Activated T-helper 1 cell treated with anti-CD3 and anti-CD28 coated beads, Interleukin-2, amount 50 U/mL, for 16 hours (primary cell): ENCODE data around the gene IRF9.
A peak's percentile ranks its signal among the peaks of the same experiment; 100 is the strongest.

Source experiments
- DNase-seq, 2 donors: peaks; one replicate each; pipeline ENCODE4 v3.0.0-alpha.2; 2020; ENCODE audit warnings: low read depth in 1 of 2, low spot score in 1 of 2

Gene IRF9

DNA sequence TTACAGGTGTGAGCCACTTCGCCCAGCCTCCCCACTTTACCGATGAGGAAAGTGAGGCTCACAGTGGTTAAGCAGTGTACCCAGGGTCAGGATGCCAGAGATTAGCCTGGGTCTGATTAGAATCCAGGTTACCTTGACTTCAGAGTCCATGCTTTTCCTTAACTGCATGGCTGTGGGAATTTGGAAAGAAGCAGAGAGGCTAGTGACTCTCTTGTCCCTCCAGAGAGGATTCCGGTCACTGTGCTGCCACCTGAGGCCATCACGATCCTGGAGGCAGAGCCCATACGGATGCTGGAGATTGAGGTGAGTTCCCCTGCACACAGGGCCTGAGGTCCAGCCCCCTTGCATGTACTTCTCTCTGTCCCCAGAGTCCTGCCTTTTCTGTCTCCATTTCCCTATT is 15.5 kb downstream of the IRF9 start:
- DNase-seq, result no peak

DNA sequence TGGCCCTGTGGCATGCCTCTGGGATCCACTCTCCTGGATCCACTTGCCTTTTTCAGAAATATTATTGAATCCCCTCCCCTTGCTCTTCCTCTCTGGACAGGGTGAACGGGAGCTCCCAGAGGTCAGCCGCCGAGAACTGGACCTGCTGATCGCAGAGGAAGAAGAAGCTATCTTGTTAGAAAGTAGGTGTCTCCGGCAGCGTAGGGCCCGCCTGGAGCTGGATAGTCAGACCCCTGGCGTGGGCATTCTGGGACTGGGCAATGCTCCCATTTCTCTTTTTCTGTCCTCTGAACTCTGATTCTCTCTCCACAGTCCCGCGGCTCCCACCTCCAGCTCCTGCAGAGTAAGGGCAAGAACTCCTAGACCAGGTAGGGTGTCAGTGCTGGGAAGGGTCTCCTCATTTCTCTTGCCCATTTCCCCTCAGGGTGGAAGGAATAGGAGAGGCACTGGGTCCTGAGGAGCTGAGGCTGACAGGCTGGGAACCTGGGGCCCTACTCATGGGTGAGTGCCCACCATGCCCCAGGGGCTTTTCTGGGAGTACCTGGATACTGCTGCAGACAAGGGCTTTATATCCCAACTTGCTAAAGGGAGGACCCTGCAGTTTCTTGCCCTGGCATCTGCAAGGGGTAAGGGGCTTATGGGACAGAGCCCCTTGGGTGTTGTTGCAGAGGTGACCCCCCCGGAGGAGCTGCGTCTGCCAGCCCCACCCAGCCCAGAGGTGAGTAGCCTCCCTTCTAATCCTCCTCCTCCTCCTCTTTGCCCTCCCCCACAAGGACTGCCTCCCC is 16.2 kb downstream of the IRF9 start:
- DNase-seq, result no peak

DNA sequence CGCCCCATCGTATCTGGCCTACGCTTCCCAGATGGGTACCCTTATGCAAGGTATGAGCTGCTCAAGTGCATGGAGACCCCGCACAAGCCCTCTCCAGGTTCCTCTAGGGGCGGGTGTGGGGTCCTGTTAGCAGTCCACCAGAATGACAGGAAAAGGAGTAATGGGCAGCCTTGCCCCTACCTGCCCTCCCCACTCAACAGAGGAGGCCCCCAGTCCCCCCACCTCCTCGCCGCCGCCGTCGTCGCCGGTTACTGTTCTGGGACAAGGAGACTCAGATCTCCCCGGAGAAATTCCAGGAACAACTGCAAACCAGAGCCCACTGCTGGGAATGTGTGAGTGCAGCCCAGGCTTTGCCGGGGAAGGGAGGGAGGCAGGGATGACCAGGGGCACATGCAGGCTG is 16.8 kb downstream of the IRF9 start:
- DNase-seq, result no peak

DNA sequence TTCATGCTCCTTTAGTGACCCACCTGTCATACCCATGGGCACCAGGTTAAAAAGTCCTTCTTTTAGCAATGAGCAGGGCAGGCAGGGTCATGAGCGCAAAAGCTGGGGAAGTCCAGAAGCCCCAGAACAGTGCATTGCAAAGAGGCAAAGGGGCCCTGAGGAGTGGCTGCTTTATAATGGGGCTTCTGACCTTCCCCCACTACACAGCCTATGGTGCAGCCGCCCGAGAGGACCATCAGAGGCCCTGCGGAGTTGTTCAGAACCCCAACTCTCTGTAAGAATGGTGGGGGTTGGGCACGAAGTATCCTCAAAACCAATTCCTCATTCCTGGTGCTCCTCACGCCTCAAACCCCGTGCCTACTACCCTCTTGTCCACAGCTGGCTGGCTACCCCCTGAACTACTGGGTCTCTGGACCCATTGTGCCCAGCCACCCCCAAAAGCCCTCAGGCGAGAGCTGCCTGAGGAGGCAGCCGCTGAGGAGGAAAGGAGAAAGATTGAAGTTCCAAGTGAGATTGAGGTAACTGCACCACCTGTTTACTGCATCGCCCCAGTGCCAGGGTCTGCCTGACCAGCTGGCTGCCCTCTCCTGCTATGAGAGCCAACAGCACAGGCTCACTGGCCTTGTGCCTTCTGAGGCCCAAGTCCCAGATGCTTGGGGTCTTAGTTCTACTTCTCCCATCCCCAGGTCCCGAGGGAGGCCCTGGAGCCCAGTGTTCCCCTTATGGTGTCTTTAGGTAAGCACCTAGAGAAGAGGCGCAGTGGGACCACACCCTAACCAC is 17.5 kb downstream of the IRF9 start:
- DNase-seq, result no peak

DNA sequence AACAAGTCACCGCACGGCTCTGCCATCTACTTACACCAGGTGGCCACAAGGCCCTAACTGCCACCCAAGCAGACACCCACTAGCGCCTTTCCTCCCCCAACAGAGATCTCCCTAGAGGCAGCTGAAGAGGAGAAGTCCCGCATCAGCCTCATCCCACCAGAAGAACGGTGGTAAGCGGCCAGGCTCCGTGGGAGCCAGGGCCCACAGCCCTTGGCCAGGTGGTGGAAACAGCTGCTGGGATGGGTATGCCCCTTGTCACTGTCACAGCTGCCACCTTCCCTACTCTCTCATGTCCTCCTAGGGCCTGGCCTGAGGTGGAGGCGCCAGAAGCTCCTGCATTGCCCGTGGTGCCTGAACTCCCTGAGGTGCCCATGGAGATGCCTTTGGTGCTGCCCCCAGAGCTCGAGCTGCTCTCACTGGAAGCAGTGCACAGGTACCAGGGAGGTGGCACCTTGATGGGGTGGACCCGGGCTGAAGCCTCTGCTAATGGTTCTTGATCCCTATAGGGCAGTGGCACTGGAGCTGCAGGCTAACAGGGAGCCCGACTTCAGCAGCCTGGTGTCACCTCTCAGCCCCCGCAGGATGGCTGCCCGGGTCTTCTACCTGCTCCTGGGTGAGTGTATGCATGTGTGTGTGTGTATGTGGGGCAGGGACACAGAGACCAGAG is 18.4 kb downstream of the IRF9 start:
- no peak for DNase-seq

DNA sequence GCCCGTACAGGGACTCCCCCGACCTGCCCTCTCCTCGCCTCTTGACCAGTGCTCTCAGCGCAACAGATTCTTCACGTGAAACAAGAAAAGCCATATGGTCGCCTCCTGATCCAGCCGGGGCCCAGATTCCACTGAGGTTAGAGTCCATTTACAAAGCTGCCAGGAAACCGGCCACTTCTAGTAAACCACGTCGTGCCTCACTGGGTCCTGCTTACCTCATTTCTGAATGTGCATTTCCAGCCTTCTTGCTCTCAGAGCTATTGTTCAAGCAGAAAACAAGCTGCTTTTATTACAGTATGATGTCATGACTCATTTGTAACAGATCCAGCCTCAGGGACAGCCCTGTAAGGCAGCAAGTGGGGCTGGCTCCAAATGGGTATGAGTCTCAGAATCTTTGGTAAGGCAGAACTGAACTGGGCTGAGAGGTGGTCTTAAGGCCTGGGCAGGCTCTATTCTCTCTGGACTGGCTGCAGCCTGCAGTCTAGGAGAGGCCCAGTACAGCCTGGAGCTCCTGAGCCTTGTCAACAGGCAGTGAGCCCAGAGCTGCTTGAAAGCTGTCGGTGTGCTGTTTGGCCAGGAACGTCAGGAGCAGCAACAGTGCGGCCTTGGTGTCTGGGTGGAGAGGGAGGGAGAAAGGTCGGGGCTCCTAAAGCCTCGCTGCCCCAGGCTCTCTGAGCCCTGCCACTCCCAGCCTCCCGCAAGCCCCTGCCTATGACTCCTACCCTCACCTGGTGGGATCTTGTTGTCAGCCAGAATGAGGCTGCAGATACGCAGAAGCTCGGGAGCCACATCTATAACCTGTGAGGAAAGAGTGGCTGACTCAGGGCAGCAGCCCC is 19.1 kb downstream of the IRF9 start:
- no peak for DNase-seq

DNA sequence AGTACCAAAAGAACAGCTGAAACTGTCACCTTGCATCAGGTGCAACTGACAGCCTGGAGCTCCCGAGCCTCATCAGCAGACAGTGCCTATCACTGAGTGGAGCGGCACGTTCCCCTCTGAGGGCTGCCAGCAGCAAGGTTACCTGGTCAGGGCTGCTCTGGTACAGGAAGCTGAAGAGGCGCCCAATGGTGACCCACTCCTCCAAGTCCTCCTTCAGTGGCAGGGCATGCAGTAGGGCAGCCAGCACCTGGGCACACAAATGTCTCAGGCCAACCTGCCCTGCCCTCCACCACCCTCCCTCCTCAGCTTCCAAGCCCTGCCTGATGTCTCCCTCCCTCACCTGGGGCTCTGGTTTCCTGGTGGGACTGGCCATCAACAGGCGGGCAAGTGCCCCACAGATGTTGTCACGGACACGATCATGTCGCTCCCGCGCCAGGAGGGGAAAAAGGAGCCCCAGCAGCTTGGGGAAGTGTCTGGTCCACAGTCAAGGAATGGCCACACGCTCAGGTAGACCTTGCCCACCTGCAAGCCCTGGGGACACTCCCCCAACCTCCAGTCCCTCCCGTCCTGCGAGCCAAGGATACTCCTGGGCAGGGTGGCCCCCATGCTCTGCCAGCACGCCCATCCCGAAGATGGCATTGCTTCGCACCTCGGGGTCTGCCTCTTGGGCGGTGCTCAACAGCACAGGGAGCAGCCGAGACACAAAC is 20.5 kb downstream of the IRF9 start:
- no peak for DNase-seq

DNA sequence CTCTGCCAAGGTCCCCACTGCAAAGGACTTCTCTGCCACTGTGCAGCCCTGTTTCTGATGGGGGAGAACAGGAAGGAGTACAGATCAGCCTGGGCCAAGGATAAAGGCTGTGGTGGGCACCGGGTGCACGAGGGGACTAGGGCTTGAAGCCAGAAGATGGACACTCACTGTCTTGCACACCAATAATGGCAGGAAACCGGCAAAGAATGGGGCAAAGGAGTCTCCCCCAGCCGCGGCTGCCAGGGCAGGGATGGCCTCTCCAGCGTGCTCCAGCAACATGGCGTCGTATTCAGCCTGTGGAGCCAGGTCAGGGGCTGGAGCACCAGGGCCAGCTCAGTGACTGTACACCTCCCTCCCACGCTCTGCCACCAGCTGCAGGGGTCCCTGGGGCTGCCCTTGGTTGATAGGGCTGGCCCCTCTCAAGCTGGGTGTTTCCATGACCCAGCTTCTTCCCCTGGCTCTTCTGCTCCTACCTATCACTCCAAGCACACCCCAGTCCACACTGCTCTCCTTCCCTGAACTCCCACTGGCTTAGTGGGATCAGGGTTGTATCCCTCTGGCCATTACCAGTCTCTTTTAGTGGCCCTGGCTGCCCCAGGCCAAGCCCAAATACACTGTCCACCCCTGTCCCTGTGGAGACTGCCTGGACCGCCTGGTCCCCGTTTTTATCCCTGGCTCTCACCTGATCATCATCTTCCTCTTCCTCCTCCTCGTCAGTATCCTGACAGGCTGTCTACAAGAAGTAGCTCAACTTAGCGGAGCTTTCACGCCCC is 21.2 kb downstream of the IRF9 start:
- no peak for DNase-seq

DNA sequence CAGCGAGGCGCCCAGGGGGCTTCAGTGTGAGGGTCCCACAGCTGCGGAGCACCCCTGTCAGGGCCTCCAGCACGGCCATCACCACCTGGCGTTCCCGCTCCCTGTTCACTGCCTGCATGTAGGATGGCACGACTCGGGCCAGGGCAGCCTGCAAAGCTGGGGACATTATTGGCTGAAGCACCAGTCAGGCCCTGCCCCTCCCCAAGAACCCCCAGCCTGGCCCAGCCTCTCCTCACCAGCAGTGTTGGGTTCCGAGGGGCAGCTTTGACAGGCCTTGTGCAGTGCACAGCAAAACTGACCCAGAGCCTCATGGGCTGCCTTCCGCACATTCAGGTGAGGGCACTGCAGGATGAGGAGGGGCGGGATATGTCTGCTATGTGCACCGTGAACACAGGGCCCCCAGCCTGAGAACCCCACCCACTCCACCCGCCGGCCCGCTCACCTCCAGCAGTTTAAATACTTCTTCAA is 22.0 kb downstream of the IRF9 start:
- no peak for DNase-seq

DNA sequence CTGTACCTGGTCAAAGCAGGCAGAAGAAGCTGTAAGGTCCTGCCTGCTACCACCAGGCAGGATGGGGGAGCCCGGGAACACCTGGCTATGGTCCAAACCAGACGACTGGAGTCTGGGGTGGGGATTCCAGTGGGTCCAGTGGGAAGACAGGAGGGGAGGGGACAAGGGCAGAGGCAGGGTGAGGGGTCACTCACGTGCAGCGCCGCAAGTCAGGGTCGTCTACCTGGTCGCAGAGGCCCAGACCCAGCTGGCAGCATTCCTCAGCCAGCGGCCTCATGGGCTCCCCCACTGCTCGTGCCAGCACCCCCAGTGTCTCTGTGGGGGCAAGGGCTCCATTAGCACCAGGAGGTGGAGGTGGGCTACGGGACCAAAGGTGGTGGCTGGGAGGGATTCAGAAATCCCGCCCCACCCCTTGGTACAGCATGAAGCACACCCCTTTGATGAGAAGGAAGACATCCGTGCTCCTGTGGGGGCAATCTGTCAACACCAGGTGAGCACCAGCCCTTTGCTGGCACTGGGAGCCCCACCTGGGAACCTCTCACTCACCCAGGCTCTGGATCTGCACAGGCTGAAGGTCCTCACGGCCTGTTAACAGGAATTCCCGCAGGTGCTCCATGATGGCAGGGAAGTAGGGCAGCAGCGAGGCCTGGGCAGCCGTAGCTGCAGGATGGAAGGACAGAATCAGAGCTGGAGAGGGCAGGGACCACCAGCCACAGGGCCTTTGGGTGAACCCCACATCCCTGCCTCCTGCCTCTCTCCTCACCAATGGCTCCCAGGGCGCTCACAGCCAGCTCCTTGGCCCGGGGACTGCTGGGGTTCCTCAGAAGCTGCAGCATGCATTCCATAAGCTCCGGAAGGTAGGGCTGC is 23.3 kb downstream of the IRF9 start:
- no peak for DNase-seq

DNA sequence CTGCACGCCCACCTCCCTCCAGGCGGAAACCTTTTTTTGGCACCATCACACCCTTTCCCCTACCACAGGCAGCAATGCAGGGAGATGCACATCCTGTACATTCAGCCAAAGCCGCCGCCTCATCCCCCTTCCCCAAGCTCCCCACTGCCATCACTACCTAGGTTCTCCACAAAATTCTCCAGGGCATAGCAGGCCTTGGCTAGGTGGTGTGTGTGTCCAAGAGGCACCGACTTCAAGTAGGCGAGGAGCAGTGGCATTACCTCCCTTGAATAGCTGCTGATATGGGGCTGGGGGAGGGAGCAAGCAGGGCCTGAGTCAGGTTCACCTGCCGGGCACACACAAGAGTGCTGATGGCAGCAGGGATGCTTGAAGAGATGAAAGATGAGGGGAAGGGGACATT is 24.0 kb downstream of the IRF9 start:
- DNase-seq, result no peak

DNA sequence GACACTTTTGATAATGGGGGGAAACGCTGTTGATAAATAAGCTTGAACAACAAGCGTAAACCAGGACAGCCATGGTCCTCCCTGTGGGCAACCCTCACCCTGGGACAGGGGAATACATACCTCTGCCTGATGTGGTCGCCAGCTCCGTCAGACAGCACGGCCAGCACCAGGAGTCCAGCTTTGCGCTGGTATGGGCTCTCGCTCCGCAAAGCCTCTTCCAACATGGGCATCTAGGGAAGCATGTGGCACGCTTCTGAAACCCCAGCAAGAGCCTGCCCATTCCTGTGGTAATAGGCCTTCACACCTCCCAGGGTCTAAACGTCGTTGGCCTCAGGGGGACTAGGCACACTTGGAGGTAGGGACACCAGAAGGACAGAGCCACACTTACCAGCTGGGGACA is 24.7 kb downstream of the IRF9 start:
- no peak for DNase-seq

DNA sequence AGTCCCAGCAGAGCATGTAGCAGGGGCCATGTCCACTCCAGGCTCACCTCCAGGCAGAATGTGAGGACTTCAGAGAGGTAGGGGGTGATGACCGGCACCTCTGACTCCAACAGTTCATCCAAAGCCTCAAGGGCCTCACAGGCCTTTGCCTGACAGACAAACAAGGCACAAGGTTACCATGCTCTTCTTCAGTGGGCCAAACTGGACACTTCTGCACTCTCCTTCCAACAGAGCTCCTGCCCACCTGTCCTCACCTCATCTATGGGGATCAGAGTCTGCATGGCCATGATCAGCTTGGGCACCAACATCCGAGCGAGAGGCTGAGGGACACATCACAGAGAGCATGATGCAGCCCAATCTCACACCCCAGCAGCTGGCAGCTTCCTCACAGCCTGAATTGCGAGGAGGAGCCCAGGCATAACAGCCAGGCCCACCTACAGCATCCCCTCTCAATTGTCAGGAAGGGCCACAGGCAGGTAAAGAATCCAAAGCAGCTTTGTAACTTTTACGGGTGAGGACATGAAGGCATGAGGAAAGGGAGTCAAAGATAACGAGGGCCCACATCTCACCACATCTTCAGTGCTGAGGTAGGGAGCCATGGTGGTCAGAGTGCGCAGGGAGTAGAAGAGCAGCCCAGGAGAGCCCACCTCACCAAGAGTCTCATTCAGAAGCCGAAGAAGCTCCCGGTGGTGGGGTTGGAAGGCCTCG is 25.9 kb downstream of the IRF9 start:
- DNase-seq, result no peak

DNA sequence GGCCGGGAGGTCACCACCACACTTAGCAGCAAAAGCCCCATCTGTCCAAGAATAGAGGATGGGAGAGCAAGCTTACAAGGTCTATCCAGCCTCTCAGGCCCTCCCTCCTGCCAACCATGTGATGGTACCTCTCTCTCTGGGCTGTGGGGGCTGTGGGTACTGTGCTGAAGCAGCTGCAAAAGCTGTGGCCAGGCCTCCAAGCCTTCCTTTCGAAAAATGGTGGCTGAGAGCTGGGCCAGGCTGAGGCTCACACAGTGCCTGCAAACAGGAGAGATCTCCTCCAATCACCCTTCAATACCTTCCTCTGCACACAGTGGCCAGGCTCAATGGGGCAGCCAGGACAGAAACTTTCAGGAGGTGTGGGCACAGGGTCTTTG is 26.5 kb downstream of the IRF9 start:
- DNase-seq, result no peak

DNA sequence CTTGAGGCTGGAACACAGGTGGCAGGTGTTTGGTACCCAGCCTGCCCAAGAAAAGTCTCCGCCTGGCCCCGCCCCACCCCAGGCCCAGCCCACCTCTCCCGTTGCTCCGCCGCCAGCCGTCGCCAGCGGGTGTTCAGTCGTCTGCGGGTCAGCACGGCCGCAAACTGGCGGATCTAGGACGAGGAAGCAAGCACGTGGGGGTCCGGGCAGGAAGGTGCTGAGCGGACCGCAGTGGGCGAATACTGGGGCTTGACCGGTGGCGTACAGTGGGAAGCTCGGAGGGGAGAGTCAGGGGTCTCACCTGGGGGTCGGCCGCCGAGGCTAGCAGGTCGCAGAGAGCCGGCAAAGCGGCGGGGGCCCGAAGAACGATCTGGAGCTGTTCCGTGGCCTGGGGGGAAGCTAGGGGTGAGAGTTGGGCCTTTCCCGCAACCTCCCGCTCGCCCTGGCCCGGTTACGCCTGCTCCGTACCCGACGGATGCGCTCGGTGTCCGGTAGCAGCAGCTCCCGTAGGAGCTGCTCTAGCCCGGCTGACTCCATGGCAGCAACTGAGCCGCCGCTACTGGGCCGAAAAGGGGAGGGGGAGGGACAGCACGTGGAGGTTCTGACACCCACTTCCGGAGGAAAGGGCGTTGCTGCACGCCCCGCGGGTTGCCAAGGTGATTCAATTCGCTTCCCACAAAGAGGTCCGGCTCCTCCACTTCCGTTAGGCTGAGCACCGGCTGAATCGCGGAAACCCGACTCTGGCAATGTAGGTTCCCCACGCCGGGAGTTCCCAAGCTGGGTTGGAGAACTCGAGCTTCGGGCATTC is 27.4 kb downstream of the IRF9 start, which contains the start of gene IPO4:
IPO4 (minus strand) TSS at position 566 of the 808 bp plus-strand sequence; CDS start at position 537, 29 bp downstream.
- DNase-seq, result peak; percentile 92

DNA sequence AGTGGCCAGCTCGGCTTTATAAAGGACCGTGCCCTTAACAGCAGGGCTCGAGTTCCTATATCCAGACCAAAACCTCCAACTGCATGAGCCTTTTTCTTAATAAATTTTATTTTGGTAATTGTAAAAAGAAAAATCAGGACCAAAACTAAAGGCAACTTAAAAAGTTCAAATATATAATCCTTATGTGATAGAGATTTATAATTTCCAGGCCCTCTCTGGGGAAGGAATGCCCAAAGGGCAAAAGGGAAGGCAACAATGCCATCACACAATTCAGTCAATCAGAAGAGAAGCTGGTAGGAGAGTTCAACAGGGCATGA is 28.0 kb downstream of the IRF9 start:
- no peak for DNase-seq

DNA sequence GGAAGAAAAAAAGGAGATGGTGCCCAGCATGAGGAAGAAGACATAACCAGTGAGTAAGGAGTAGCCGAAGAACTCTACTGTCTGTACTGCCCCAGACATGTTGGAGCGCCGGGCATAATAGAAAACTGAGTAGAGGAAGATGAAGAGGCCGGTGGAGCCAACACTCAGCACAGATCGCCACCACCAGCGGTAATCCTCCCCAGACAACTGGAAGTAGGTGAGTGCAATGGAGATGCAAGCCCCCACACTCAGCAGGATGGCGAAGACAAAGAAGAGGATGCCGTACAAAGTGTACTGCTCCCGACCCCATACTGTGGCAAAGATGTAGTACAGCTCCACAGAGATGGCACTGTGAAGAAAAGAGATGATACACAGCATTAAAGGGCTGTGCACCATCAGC is 28.4 kb downstream of the IRF9 start:
- no peak for DNase-seq
